HL-60/S4 treated with retinoic acid at 250 ng/mL for 4 days and 3 days (cell line): Measurements from ENCODE around the gene EPB41.

ENCODE experiments used
- in situ Hi-C: fragments of 300-500 bp; cut with MboI; formaldehyde crosslinking; loops from 2 replicates; pipeline ENCODE4 v1.7.0; 2022; ENCODE audit warnings: low sequenced_read_pairs

Gene EPB41

DNA sequence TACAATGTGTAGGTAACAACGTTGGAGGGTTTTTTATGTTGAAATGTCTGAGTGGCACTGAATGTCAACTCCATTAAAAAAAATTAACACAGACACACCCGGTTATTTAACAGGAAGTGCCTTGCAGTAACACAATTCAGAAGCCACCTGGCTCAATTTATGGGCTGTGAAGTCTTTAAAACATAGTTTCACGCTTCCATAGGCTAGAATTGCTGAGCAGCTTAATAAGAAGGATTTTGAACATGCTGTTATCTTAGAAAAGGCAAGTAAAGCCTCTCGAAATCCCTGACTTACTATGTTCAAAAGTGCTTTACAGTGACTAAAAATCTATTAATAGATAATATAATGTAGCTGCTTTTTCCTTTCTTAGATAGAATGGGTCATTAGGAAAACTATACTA lies 247.7 kb downstream of the EPB41 start:
- in situ Hi-C loops: no loop called here

DNA sequence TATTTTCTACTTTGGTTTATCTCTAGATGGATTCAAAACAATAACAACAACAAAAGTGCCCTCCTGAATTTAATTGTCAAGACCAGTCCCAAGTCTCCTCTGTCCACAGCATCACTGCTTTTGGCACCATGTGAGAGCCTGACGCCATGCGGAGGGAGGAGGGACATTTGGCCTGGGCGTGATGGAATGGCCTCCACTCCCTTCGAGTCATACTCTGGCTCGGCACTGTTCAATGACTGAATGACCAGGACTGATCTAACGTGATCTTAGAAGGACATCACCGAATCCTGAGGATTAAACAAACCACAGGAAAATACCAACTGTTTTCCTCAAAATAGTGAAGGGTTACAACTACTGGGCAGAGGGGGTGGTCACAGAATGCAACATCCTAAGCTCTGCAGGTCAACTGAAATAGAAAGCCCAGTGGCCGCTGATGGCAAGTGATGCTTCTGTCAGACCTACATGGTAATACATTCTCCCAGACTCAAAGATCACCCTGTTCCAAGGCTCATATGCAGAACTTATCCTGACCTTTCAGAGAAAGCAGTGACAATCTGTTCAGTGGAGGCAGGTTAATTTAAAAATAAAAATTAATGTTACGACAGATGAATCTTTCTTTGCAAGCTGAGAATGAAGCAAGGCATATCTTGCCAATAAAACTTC lies 248.2 kb downstream of the EPB41 start:
- in situ Hi-C loops: no loop called here

DNA sequence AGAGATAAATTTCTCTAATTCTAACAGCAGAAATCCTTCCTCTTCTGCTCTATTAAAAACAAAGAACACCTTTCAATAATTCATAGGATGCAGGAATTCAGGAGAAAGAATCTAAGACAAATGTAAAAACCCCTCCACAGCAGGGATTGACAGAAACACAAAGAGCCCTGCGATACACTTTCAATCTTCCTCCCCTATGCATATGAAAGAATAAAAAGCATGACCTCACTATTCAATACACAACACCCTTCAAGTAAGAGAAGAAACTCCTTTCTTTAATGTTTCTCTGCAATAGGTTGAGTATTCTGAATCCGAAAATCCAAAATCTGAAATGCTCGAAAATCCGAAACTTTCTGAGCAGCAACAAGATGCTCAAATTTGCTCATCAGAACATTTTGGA lies 250.2 kb downstream of the EPB41 start:
- in situ Hi-C loops: no loop called here

DNA sequence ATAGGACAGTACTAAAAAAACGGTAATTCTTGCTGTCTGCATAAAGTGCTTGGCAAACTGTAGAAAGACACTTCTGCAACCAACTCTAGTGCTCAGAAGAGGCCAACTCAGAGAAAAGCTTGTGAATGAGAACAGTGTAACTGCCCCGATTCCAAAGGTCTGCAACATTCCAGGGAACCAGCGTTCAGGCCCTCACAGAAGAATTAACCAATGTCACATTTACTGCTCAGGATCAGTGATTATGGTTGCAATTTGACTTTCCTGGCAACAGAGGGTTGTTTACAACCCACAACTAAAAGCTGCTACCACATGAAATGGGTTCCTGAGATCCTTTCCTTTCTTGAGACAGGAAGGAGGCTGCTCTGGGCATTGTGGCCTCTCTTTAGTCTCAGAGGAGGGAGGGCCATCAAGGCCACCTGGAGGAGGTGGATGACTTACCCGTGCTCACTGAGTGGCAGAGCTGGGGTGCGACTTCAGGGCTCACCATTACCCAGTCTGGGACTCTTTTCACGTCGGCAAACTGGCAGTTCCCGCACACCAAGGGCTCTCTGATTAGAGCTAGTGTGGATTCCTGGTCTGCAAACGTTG lies 252.0 kb downstream of the EPB41 start:
- in situ Hi-C loops: no loop called here

DNA sequence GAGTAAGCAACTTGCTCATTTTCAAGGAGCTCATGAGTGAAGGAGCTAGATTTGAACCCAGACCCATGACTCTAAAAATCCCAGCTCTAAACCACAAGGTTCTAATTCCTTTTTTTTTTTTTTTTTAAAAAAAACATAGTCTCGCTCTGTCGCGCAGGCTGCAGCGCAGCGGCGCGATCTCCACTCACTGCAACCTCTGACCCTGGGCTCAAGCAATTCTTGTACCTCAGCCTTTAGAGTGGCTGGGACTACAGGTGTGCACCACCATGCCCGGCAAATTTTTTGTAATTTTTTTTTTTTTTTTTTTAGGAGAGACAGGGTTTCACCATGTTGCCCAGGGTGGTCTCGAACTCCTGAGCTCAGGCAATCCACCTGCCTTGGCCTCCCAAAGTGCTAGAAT lies 253.5 kb downstream of the EPB41 start:
- in situ Hi-C loops: no loop called here
